IPS-18c (cell line): ENCODE data around the gene ASB1.
"Not testable (repeated sequence)": the region's sequence is repeated elsewhere in the genome, so short reads cannot be mapped to it uniquely, and the experiment has no call there.

Source experiments
- H3K4me3 ChIP-seq: 2 replicates; pipeline ENCODE4 v1.7.0; 2013; ENCODE audit warnings: low read depth, mild to moderate bottlenecking, low read length, moderate library complexity; ENCODE audit not compliant: insufficient read depth
- H3K9me3 ChIP-seq: one replicate; pipeline ENCODE4 v1.6.1; 2013; ENCODE audit warnings: mild to moderate bottlenecking, low read length, moderate library complexity; ENCODE audit not compliant: control insufficient read depth, insufficient read depth

ASB1 gene

DNA sequence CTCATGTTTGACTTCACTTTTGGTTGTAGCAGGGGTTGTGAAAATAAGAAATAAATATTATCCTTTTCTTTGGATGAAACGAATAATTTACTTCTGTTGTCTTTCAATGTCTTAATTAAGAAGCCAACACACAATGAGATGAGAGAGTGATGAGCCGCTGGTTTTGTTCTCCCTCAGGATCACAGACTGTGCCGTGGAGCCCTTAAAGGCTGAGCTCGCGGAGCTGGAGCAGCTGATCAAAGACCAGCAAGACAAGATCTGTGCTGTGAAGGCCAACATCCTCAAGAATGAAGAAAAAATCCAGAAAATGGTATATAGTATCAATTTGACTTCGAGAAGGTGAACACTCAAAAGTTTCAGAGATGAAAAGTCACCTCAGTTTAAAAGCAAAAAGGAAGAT, 28.1 kb upstream of the ASB1 start:
- H3K9me3 ChIP-seq, result peaks cover 2% of the 10 kb centered on the region
- no peak overlapping the region for H3K4me3 ChIP-seq

GRCh38 chr2:238399094-238399493, 27.6 kb upstream of the ASB1 start:
- Histone ChIP-seq H3K4me3 (no peak overlapping the region), H3K9me3 (peaks cover 2% of the 10 kb centered on the region)

- no peak overlapping the region for H3K4me3 ChIP-seq
- H3K9me3 ChIP-seq, result peaks cover 2% of the 10 kb centered on the region
Observed at GRCh38 chr2:238401551-238401950, 25.2 kb upstream of the ASB1 start.

- H3K9me3 ChIP-seq, result peaks cover 2% of the 10 kb centered on the region
Observed at GRCh38 chr2:238403632-238404405, 22.9 kb upstream of the ASB1 start.

GRCh38 chr2:238404406-238405216, 22.1 kb upstream of the ASB1 start:
- H3K9me3 ChIP-seq, result peaks cover 2% of the 10 kb centered on the region
- no peak overlapping the region for H3K4me3 ChIP-seq

More at GRCh38 chr2:238403632-238404405, 22.9 kb upstream of the ASB1 start:
- no peak overlapping the region for H3K4me3 ChIP-seq

DNA sequence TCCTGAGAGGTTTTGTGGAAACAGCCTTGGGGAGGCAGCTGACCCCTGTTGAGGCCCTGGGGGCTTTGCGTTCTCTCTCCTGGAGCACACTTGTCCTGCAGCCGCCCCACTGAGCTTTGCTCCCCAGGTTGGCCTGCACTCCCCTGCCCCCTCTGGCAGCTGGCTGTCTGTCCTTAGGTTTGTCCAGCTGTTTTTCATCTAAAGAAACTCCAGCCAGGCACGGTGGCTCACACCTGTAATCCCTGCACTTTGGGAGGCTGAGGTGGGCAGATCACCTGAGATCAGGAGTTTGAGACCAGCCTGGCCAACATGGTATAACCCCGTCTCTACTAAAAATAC, 21.5 kb upstream of the ASB1 start:
- not testable (repeated sequence) for H3K4me3 ChIP-seq, H3K9me3 ChIP-seq

DNA sequence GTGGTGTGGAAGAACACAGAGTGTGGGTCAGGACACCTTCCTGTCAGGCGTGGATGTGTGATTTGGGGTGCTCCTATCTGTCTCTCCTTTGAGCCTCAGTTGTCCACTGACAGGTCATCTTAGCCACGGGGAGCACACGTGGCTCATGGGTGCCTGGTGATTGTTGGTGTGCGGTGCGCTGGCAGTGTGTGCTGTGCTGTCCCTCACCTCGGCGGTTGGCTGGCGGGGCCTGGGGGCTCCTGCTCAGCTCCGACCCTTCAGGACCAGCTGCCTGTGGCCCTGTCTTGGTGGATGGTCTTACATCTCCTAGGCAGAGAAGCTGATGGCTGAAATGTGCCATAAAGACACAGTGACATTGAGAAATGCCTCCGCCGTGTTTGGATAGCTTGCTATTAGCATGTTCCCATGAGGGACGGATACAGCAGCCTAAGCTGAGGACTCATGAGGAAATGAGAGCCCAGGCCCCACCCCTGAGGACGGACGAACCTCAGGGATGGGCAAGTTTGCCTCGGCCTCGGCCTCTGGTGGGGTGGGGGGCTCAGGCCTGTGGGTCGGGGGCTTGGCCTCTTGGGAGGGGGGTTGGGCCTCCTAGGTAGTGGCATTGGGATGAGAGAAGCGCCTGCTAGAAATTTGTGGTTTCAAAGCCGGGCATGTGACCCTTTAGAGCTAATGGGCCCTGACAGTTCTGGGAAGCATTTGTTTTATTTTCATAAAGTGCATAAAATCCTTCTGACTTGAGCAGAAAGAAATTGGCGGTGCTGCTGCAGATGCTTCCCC, 20.3 kb upstream of the ASB1 start:
- H3K4me3 ChIP-seq, result no peak overlapping the region
- peaks cover 2% of the 10 kb centered on the region for H3K9me3 ChIP-seq

GRCh38 chr2:238406998-238407285, 19.8 kb upstream of the ASB1 start:
- no peak overlapping the region for H3K4me3 ChIP-seq
- peaks cover 2% of the 10 kb centered on the region for H3K9me3 ChIP-seq

DNA sequence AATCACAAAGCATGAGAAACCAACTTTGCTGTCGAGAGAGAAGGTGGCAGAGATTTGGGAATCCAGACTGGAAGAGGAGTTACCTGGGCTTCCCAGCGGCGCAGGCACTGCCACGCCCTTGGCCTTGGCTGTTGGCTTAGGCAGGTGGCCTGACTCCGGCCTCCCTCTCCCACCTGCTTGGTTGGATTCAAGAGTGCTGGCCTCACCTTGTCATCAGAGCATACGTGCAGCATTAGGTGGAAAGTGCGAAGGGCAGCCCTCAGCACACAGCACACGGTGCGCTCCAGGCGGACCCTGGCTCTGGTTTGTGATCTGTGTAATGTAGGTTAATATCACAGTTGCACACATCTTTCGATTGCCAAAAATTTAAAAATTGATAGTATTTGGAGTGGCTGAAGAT, 19.2 kb upstream of the ASB1 start:
- peaks cover 2% of the 10 kb centered on the region for H3K9me3 ChIP-seq
- no peak overlapping the region for H3K4me3 ChIP-seq

DNA sequence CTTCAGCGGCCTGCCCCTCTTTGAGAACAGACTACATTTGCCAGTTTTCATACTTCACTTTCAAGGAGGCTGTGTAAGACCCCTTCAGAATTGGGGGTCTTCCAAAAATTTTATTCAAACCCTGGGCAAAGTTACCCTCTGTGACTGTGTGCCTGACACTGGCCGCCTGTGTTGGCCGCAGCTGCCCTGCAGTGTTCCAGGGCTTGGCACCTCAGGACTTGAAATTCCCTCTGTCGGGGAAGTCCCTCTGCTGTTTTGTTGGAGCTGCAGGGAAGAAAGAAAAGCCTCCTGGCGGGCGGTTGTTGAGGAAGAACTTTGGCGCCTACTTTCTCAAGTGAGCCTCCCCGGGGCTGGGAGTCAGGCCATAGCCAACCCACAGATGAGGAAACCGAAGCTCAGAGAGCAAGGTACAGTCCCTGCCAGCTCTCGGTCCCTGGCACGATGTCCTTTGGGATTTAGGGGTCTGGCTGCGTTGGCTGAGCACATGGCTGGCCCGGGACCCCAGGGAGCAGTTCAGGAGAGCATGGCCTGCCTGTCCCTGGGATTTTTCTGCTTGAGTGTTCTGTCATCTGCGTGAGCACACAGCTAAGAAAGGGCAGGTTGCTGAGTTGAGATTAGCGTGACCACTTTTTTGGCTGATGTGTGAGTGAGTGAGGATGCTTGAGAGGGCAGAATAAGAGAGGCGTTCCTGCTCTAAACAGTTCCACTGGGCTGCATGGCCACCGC, 17.9 kb upstream of the ASB1 start:
- Histone ChIP-seq H3K4me3 (no peak overlapping the region), H3K9me3 (no peaks in the 10 kb centered on the region)

DNA sequence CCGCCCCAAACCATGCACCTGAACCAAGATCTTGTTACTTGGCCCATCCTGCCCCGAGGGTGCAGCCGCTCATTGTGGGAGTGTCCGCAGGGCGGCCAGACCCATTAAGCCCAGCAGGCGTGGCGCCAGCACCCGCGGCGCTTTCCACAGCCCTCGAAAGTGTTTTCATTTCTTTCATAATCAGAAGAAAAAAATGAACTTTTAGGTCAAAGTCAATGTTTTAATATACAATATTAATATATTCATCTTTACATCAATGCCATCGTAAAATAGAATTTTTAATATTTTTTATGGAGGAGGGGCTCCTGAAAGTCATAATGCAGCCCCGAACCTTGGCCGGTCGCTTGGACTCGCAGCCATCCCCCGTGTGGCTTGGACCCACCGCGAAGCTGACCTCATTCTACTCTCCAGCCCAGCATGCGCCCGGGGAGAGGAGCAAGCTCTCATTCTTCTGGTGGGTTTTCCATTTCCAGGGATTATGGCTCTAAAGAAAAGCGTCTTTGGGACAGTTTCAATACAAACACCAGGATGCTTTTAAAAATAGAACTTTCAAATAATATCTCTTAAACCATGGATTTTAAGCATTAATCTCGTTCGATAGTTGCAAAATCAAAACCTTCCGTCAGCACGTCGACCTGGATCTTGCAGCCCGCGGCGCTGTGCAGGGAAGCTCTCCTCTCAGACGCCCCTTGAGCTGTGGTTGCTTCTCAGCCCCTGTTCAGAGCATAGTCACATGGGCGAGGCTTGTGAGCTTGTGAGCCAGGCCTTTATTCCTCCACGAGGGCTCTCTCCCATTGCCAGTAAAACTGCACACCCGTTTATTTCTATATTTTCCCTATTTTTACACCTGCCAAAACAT, 17.2 kb upstream of the ASB1 start:
- no peaks in the 10 kb centered on the region for H3K9me3 ChIP-seq
- H3K4me3 ChIP-seq, result no peak overlapping the region

DNA sequence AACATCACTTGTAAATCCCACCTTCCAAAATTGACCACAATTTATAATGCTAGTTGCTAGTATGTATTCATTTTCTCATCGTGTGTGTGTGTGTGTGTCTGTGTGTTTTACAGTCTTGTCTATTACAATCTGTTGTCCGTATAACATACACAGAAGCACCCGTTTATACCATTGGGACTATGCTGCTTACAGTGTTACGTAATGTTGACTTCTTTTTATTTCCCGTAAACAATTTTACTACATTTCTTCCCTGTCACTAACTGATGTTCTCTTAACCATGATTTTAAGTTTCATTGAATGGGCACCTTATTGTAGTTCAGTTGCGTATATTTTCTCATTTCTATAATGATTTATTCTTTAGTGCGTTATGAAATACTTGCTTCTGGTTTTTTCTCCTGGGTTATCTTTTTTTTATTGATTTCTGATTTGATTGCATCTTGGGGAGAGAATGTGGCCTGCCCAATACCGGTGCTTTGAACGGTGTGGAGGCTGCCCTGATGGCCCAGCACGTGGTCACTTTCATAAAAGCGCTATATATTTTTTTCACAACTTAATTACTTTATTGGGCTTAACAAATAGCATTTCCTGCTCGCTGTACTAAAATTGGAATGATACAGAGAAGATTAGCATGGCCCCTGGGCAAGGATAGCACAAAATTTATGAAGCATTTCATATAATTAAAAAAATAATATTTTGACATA, 14.5 kb upstream of the ASB1 start:
- peaks cover 5% of the 10 kb centered on the region for H3K9me3 ChIP-seq
- no peak overlapping the region for H3K4me3 ChIP-seq

- H3K4me3 ChIP-seq, result no peak overlapping the region
- H3K9me3 ChIP-seq, result peaks cover 5% of the 10 kb centered on the region
Observed at GRCh38 chr2:238413368-238413767, 13.4 kb upstream of the ASB1 start.

DNA sequence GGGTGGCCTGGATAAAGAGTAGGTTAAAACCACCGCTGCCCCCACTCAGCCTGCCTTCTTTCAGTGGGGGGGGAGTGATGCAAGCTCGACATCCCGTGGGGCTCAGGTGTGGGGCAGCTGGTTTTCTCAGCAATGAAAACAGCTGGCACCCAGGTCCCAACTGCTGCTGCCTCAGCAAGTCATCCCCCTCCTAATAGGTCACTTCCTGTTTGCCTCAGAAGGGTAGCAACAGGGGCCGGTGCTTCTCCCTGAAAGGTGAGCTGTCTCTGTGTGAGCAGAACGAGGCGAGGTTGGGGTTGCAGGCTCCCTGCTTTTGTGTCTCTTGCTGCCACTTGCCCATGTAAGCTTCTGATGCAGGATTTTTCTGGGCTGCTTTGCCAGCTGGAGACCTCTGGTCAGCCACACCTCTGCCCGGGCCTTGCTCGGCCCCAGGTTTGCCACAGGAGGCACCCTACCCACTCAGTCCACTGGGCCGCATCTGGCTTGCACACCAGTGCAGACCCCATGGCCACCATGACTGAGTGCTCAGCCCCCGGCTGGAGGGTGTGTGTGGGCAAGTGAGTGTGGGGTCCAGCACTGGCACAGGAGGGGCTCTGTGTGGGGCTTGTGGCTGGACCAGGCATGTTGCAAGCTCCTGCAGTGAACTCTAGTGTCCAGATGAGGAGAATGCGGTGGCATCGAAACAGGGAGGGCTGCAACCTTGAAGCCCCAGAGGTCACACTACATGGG, 11.5 kb upstream of the ASB1 start:
- no peak overlapping the region for H3K4me3 ChIP-seq
- peaks cover 5% of the 10 kb centered on the region for H3K9me3 ChIP-seq

DNA sequence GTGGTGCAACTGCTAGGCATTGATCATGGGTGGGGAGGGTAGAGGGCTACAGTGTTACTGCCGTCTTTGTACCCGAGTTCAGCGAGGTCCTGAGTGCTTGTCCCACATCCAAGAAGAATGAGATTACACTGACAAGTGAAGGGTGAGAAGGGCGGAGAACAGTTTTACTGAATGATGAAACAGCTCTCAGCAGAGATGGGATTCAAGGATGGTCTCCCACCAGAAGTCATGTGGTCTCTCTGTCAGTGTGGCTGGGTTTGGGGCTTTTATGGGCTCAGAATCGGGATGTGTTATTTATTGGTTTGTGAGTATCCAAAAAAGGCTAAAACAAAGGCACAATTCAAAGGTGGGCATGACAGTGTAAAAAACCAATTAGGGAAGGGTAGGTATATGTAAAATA, 10.8 kb upstream of the ASB1 start:
- Histone ChIP-seq H3K4me3 (no peak overlapping the region), H3K9me3 (peaks cover 5% of the 10 kb centered on the region)
